Stimulated activated CD4-positive, alpha-beta T cell treated with anti-CD3 and anti-CD28 coated beads, Interleukin-15, amount 100 ng/mL, for 24 hours (primary cell): ENCODE results near the gene GAPT.
"Not testable (repeated sequence)": the region's sequence is repeated elsewhere in the genome, so short reads cannot be mapped to it uniquely, and the experiment has no call there.

Experiments used
- DNase-seq: peaks from one replicate; pipeline ENCODE4 v3.0.0-alpha.2; 2020

Gene GAPT

DNA sequence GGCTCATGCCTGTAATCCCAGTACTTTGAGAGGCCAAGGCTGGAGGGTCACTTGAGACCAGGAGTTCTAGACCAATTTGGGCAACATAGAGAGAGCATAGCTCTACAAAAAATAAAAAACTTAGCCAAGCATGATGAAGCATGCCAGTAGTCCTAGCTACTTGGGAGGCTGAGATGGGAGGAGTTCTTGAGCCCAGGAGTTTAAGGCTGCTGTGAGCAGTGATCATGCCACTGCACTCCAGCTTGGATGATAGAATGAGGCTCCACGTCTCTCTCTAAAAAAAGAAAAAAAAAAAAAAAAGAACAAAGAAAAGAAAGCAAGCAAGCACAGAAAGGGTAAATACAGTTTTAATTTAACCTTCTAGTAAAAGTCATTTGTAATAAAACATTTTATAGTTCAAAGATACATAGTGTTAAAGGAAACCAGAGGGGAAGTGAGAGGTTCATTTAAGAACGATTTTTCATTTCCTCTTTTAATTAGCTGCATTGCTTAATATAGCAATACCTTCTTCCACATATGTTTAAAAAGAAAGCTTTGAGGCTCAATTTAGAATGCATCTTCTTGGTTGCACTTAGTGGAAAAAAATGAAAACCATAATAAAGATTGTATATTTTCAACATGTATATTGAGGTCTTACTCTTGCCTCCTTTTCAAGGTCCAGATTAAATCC lies 14.9 kb downstream of the GAPT start:
- DNase-seq = no peak

DNA sequence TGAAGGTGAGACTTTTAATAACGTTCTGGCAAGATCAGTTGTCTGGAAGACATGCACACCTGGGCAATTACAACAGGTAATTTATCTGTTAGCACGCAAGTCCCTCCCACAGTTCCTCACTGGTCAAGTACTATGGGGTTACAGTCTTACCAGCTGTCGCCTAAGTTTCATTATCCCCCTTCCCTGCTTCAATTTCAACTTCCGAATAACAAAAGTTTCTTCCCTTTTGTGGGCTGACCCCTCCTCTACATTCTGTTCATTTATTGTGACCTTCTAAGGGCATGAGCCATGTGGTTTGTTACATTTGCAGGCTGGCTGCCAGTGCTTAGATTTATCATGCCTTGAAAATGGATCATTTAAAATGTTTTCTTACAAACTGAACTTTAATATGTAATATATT lies 16.5 kb downstream of the GAPT start:
- DNase-seq = no peak

DNA sequence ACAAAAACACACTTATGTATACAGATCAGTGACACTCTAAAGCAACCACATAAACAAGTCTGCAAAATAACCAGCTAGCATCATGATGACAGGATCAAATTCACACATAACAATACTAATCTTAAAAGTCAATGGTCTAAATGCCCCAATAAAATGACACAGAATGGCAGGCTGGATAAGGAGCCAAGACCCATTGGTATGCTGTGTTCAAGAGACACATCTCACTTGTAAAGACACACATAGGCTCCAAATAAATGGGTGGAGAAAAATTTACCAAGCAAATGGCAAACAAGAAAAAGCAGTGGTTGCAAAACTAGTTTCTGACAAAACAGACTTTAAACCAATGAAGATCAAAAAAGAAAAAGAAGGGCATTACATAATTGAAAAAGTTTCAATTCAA lies 26.0 kb downstream of the GAPT start:
- no peak for DNase-seq

DNA sequence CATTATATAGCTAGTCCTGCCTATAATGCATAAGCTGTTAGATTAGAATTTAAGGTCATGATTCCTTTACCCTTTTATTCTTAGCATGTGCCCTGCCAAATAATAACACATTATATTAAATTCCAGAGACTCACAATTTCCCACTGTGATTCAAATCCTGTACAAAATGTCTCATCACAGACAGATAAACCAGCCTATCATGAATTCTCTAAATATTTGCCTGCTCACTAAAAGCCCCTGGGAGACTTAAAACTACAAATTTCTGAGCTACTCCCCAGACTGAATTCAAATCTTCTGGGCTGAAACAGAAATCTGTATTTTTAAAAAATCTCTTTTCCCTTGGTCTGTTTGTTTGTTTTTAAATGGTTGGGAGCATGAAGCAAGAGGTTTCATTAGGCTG lies 32.7 kb downstream of the GAPT start:
- no peak for DNase-seq

DNA sequence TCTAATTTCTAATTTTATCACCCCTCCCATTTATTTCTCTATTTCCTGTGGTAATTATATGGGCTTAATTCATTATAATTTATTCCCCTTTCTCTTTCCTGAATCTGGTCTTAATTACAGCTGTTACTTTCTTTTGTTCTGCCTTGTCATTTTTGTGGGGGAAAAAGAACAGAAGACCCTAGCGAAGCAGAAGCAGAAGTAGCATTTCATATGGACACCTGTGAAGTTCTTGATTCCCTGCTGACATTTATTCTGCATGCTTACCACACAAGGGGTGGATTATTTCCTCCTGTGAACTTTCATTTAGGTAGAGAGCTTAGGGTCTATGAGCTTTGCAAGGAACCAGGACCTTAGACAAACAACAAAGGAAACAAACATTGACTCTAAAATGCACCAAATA lies 33.3 kb downstream of the GAPT start:
- no peak for DNase-seq

DNA sequence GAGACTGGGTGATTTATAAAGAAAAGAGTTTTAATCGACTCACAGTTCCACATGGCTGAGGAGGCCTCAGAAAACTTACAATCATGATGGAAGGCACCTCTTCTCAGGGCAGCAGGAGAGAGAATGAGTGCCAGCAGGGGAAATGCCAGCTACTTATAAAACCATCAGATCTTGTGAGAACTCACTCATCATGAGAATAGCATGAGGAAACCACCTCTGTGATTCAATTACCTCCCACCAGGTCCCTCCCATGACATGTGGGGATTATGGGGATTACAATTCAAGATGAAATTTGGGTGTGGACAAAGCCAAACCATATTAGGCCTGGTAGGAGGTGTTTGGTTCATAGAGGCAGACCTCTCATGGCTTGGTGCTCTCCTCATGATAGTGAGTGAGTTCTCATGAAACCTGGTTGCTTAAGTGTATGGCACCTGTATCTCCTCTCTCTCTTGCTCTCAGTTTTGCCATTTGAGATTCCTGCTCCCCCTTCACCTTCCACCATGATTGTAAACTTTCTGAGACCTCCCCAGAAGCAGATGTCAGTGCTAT lies 39.8 kb downstream of the GAPT start:
- no peak for DNase-seq

DNA sequence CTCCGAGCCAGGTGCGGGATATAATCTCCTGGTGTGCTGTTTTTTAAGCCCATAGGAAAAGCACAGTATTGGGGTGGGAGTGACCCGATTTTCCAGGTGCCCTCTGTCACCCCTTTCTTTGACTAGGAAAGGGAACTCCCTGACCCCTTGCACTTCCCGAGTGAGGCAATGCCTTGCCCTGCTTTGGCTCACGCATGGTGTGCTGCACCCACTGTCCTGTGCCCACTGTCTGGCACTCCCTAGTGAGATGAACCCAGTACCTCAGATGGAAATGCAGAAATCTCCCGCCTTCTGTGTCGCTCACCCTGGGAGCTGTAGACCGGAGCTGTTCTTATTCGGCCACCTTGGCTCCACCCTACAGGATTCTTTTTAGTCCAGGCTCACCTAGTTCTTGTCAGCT lies 50.7 kb downstream of the GAPT start:
- DNase-seq = not testable (repeated sequence)

DNA sequence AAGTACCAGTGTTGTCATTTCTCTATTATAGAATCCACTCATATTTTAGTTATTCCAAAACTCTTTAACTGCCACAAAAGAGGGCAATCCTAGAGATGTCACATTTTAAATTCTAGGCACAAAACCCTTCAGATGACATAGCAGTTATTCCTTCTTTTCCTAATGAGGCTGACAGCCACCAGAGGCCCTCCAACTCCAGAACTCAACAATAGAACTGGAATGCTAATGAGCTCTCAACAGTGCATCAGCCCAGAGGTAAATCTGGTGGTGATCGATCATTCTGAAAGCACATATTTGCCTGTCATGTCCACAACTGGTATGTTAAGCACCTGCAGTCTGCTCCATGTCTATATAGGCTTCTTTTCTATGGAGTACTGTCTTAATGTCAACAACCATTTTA lies 51.5 kb downstream of the GAPT start:
- DNase-seq = no peak

DNA sequence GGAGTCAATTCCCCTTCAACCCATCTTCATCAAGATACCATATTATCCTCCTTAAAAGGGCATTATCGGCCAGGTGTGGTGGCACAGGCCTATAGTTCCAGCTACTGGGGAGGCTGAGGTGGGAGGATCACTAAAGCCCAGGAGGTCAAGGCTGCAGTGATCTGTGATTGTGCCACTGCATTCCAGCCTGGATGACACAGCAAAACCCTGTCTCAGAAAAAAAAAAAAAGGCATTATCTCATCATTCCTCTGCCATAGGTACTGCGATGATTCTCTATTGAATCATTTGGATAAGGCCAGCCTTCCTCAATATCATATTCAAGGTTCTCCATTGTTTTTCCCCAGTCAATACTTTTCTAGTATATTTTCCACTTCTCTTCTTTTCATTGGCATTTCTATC lies 52.5 kb downstream of the GAPT start:
- DNase-seq = no peak

DNA sequence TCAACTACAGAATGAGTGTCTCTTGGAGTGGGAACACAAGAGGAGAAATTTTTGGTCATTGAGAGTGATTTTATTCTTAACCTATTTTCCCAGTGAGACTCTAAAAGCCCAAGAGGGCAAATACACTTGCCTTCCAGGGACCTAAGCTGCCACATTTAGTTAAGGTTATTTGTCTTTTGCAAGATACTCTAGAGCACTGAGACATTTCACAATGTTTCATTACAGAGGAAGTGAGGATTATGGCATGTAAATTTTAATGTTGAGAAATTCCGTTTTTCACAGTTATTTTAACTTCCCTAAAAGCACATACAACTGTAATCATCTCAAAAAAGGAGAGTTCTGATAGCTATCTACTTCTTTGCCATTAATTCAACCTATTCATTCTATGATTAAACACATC lies 53.0 kb downstream of the GAPT start:
- DNase-seq = no peak

DNA sequence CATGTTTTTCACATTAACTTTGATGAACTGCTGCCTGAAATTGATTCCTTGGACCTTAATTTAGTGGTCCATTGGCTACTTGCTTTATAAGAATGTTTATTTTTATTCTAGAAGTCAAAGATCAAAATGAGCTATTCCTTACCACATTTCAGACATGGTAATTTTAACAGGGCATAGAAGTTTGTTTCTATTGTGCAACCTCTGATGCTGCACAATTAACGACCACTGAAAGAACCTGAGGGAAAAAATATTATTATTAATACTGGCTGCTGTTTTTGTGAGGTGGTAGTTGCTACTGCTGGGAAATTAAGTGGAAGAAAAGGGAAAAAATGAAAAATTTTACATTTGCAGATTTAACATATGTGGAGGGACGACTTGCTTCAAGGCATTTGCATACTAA lies 53.7 kb downstream of the GAPT start:
- no peak for DNase-seq

DNA sequence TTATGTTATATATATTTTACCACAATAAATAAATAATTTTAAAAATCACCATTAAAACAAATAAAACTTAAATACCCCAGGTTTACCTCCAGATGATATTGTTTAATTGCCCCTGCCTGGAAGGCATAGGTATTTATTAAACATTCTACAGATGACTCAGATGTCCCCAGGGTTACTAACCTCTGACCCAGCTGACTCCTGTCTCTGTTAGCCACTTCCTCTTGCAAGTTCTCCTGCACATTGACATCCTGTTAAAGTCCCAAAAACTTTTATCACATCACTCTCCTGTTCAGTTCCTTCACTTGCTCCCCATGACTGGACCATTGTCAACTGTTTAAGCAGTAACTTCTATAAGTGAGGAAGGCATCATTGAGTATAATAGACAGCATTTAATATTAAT lies 54.7 kb downstream of the GAPT start:
- no peak for DNase-seq
